GM12891 (cell line): Measurements from ENCODE around the gene HERPUD2.

Experiments
- POLR2A ChIP-seq: IDR thresholded peaks from 2 replicates; pipeline ENCODE4 v1.6.1; 2011; ENCODE audit warnings: low read depth, low read length, control low read depth
- POLR2AphosphoS5 ChIP-seq: IDR thresholded peaks from 2 replicates; pipeline ENCODE4 v1.6.1; 2011; ENCODE audit warnings: low read depth, low read length, control low read depth

DNA sequence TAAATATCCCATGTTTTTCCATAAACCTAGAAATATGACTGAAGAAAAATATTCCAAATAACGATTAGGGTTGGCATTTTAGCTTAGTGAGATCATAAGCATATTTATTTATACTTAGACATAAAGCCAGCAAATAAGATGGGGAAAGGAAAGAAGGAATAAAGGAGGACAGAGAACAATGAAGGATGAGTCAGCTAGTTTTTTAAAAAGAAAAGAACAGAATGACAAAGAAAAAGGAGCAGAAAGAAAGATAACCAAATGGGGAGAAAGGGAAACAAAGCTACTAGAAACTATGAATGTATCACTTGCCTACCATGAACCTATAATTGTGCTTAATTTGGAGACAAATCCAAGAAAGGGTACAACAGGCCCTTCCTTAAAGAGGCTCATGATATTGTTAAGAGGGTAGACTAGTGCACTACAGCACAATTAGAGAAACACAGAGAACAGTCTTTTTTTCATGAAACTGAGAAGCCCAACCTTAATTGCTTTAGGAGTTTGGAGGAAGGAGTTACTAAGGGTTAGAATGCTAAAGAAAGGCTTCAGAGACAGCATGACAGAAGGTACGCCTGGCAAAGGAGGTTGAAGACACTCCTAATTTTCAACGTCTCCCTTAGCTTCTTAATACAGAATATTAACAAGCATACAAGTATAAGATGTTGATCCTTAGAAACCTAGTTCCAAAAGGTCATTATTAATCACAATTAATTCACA, 23.9 kb downstream of the HERPUD2 start:
- TF ChIP-seq POLR2AphosphoS5 (no peak), POLR2A (no peak)
